COLO668 (cell line): ENCODE measurements around the gene ATP8B3.
A peak's percentile ranks its signal among the peaks of the same experiment; 100 is the strongest.

Source experiments
- DNase-seq: peaks from one replicate; lab custom pipeline; 2025; ENCODE audit not compliant: unreplicated experiment; lab: John Stamatoyannopoulos, UW

Gene ATP8B3

GRCh38 chr19:1746401-1747284 lies 65.4 kb downstream of the ATP8B3 start:
- DNase-seq: peak; percentile 16

GRCh38 chr19:1745589-1746031 lies 66.5 kb downstream of the ATP8B3 start:
- DNase-seq: no peak

GRCh38 chr19:1744822-1745563 lies 67.1 kb downstream of the ATP8B3 start:
- DNase-seq: no peak

GRCh38 chr19:1744133-1744665 lies 67.9 kb downstream of the ATP8B3 start:
- no peak for DNase-seq

- no peak for DNase-seq
These were observed 68.9 kb downstream of the ATP8B3 start for GRCh38 chr19:1742989-1743696.

GRCh38 chr19:1739960-1740629 lies 72.0 kb downstream of the ATP8B3 start:
- DNase-seq: no peak

GRCh38 chr19:1736927-1737326 lies 75.1 kb downstream of the ATP8B3 start:
- no peak for DNase-seq

- DNase-seq: no peak
These were observed 75.8 kb downstream of the ATP8B3 start for GRCh38 chr19:1736280-1736679.

GRCh38 chr19:1734321-1734966 lies 77.6 kb downstream of the ATP8B3 start:
- DNase-seq: no peak
